Measurements from ENCODE around the gene SETD7. TPM values are rescaled to one million over a fixed set of nuclear protein-coding genes. Genes with fewer than 3 reads are reported as not detected.

SETD7 gene
- 11.9 and 13.8 TPM in 2 replicates for total RNA-seq
- long read RNA-seq, full-length matches to known transcripts, result 7 of 16 reads
- long read RNA-seq, partial matches to known transcripts, result 2 of 16 reads
- long read RNA-seq, other reads (novel, unspliced or antisense), result 7 of 16 reads

DNA sequence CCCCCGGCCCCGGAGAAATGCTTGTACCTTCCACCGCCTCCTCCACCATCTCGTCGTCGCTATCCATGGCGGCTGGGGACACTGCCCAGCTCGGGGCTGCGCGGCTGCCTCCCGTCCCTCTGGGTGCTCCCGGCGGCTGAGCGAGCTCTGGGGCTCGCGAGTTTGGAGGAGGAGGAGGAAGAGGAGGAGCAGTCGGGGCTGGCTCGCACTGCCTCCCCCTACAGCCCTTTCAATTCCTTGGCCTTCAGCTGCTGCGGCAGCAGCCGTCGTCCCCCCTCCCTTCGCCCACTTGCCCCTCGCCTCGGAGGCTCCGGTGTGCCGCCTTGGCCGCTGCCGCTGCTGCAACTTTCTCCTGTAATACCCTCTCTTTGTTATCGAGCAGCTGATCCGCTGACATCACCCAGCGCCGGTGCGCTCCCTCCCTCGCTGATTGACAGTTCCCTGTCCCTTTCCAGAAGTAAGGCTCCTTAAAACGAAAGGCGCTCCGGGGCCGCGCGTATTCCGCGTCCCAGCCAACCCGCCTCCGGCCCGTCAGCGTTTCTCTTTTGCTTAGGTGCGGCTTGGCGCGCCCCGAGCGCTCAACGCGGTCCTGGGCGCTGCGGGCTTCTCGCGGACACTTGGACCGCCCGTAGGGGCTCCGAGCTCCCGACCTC lies at the start of gene SETD7:
Gene SETD7, minus strand, starts transcription at position 149 of the 653 bp plus-strand sequence. Its CDS starts 82 bp downstream, at position 67.
- Mint-ChIP-seq H3K9me3 (ENCODE audit: low read depth) (no peaks in the 10 kb centered on the region), H3K36me3 (ENCODE audit: insufficient read depth) (no peaks in the 10 kb centered on the region), H3K4me1 (ENCODE audit: low read depth) (peaks cover 55% of the 10 kb centered on the region), H3K27ac (peak within 1 kb of the TSS; percentile 97), H3K27me3 (peaks cover 22% of the 10 kb centered on the region), H3K4me3 (ENCODE audit: low read depth) (peak within 1 kb of the TSS; percentile 94)
- DNase-seq (ENCODE audit: low spot score, unreplicated experiment), result no peak
- TF ChIP-seq, protein P1, sequence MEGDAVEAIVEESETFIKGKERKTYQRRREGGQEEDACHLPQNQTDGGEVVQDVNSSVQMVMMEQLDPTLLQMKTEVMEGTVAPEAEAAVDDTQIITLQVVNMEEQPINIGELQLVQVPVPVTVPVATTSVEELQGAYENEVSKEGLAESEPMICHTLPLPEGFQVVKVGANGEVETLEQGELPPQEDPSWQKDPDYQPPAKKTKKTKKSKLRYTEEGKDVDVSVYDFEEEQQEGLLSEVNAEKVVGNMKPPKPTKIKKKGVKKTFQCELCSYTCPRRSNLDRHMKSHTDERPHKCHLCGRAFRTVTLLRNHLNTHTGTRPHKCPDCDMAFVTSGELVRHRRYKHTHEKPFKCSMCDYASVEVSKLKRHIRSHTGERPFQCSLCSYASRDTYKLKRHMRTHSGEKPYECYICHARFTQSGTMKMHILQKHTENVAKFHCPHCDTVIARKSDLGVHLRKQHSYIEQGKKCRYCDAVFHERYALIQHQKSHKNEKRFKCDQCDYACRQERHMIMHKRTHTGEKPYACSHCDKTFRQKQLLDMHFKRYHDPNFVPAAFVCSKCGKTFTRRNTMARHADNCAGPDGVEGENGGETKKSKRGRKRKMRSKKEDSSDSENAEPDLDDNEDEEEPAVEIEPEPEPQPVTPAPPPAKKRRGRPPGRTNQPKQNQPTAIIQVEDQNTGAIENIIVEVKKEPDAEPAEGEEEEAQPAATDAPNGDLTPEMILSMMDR (IDR thresholded peaks at IDR 0.05; ENCODE audit: unreplicated experiment), result no peak

DNA sequence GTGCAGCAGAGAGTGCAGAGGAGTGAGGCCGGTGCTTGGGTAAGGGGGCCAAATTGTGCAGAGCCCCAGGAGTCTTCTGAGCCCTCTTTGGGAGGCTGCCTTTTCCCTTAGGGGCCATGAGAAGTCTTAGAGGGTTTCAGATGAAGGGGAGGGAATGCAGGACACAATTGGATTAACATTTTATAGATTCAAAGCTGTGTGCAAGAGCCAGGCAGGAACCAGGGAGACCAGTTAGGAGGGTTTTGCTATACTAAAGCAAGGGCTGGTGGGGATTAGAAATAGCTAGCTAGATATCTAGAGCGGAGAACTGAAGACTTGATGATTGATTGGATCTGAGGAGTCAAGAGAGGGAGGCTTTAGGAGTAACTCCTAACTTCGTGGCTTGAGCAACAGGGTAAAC lies 49.5 kb upstream of the SETD7 start:
- Mint-ChIP-seq H3K27ac (peak overlapping the region; percentile 35), H3K27me3 (peaks cover 4% of the 10 kb centered on the region), H3K36me3 (ENCODE audit: insufficient read depth) (no peaks in the 10 kb centered on the region), H3K4me3 (ENCODE audit: low read depth) (no peak overlapping the region), H3K4me1 (ENCODE audit: low read depth) (peaks cover 15% of the 10 kb centered on the region), H3K9me3 (ENCODE audit: low read depth) (no peaks in the 10 kb centered on the region)
- no peak for DNase-seq (ENCODE audit: low spot score, unreplicated experiment)
- TF ChIP-seq, protein P1 (IDR thresholded peaks at IDR 0.05; ENCODE audit: unreplicated experiment), result no peak

DNA sequence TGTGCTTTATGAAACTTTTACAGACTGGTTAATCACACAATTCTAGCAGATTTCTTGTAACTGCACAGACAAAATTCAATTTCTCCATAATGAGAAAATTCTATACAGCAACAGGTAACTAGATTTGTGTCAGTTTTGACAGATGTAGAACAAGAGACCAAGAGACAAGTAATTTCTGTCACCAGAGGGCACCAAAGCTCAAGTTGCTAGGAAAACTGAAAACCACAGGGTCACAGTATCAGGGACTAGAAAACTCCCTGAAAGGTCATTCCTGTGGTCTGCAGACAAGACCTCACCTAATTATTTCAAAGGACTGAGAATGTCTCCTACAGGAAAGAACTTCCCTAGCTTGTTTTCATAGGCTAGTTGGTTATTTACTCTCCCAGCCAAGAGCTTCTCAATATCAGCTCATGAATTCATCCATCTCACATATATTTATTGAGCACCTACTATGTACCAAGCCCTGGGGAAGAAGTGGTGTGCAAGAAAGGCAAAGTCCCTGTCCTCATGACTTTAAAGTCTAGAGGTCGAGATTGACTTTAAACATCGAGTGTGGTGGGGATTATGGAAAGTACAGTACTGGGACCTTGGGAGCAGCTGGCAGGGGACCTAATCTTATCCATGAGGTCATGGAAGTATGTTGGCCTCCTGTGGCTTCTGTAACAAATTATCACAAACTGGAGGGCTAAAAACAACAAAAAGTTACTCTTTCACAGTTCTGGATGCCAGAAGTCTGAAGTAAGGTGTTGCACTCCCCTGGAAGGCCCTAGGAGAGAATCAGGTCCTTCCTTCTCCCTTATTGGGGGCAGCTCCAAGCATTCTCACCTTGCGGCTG lies 47.8 kb upstream of the SETD7 start:
- Mint-ChIP-seq H3K27ac (peak overlapping the region; percentile 43), H3K36me3 (ENCODE audit: insufficient read depth) (no peaks in the 10 kb centered on the region), H3K4me3 (ENCODE audit: low read depth) (no peak overlapping the region), H3K9me3 (ENCODE audit: low read depth) (peaks cover 5% of the 10 kb centered on the region), H3K4me1 (ENCODE audit: low read depth) (peaks cover 15% of the 10 kb centered on the region), H3K27me3 (peaks cover 4% of the 10 kb centered on the region)
- DNase-seq (ENCODE audit: low spot score, unreplicated experiment), result peak; percentile 26
- TF ChIP-seq, protein P1 (IDR thresholded peaks at IDR 0.05; ENCODE audit: unreplicated experiment), result peak; percentile 72

DNA sequence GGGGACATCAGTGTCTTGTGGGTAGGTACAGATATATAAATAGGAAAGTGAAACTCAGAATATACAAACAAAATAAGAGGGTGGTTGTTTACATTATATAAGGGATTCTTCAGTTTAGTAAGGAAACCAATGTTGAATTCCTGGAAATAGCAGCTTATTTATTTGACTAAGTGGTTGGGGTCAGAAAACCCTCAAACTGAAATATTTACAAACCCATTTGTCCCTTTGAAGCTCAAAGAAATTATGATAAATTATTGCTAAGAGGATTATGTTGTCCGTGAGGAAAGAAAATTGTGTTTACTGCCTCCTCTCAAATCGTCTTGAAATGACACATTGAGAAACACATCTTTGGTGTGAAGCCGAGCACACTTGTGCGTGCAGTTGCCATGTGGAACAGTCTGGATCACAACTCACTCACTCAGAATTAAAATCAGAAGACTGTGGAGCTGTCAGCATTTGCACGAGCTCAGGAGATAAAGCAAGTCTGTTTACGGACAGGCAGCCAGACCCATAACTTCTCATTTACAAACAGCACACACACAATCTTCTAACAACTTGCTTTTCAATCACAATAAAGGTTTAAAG lies 46.8 kb upstream of the SETD7 start:
- peaks cover 4% of the 10 kb centered on the region for H3K27me3 Mint-ChIP-seq
- no peak for DNase-seq (ENCODE audit: low spot score, unreplicated experiment)
- no peak overlapping the region for H3K4me3 Mint-ChIP-seq (ENCODE audit: low read depth)
- H3K27ac Mint-ChIP-seq, result peak overlapping the region; percentile 24
- TF ChIP-seq, protein P1 (IDR thresholded peaks at IDR 0.05; ENCODE audit: unreplicated experiment), result no peak
- H3K36me3 Mint-ChIP-seq (ENCODE audit: insufficient read depth), result no peaks in the 10 kb centered on the region
- H3K4me1 Mint-ChIP-seq (ENCODE audit: low read depth), result peaks cover 15% of the 10 kb centered on the region
- peaks cover 5% of the 10 kb centered on the region for H3K9me3 Mint-ChIP-seq (ENCODE audit: low read depth)

DNA sequence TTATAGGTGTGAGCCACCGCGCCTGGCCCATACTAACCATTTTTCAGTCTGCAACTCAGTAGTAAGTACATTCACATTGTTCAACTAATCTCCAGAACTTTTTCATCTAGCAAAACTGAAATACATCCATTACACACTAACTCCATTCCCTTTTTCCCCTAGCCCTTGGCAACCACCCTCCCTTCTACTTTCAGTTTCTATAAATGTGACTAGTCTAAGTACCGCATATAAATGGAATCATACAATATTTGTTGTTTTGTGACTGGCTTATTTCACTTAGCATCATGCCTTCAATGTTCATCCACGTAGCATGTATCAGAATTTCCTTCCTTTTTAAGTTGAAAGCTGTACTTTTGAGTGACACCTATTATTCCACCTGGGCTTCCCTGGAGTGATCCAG lies 44.6 kb upstream of the SETD7 start:
- Mint-ChIP-seq H3K9me3 (ENCODE audit: low read depth) (peaks cover 5% of the 10 kb centered on the region), H3K27ac (no peak overlapping the region), H3K4me3 (ENCODE audit: low read depth) (no peak overlapping the region), H3K4me1 (ENCODE audit: low read depth) (peaks cover 25% of the 10 kb centered on the region), H3K36me3 (ENCODE audit: insufficient read depth) (no peaks in the 10 kb centered on the region), H3K27me3 (peaks cover 1% of the 10 kb centered on the region)
- DNase-seq (ENCODE audit: low spot score, unreplicated experiment), result no peak
- TF ChIP-seq, protein P1 (IDR thresholded peaks at IDR 0.05; ENCODE audit: unreplicated experiment), result no peak
